VCaP (cell line): ENCODE results near the gene UBAC2.

Source experiments
- H3K27ac ChIP-seq: fragments of 450-650 bp; 2 replicates; pipeline ENCODE4 v1.5.1; 2017
- CTCF ChIP-seq: fragments of 450-650 bp; conservative IDR thresholded peaks from 2 replicates; pipeline ENCODE4 v1.5.1; 2017; ENCODE audit warnings: mild to moderate bottlenecking, moderate library complexity

UBAC2 gene

GRCh38 chr13:99218126-99218525, 17.5 kb downstream of the UBAC2 start:
- H3K27ac ChIP-seq = peak overlapping the region; percentile 32
- TF ChIP-seq CTCF = no peak

- peak overlapping the region; percentile 32 for H3K27ac ChIP-seq
- TF ChIP-seq CTCF = no peak
Measured at GRCh38 chr13:99218545-99218944, 17.9 kb downstream of the UBAC2 start.

- H3K27ac ChIP-seq = no peak overlapping the region
- no peak for TF ChIP-seq CTCF
Measured at GRCh38 chr13:99218969-99219368, 18.3 kb downstream of the UBAC2 start.

GRCh38 chr13:99220199-99220935, 19.7 kb downstream of the UBAC2 start:
- TF ChIP-seq CTCF = no peak
- H3K27ac ChIP-seq = no peak overlapping the region

- no peak for TF ChIP-seq CTCF
- no peak overlapping the region for H3K27ac ChIP-seq
Measured at GRCh38 chr13:99221567-99222239, 21.0 kb downstream of the UBAC2 start.

- H3K27ac ChIP-seq = no peak overlapping the region
- TF ChIP-seq CTCF = no peak
Measured at GRCh38 chr13:99223587-99223986, 22.9 kb downstream of the UBAC2 start.

- TF ChIP-seq CTCF = no peak
- no peak overlapping the region for H3K27ac ChIP-seq
Measured at GRCh38 chr13:99224021-99224420, 23.4 kb downstream of the UBAC2 start.
